GM18498 (cell line): ENCODE data around the gene RAP2B.
"Not testable (repeated sequence)": the region's sequence is repeated elsewhere in the genome, so short reads cannot be mapped to it uniquely, and the experiment has no call there.

ENCODE experiments used
- ATAC-seq: cut with Tn5 transposase; IDR thresholded peaks from one replicate; pipeline ENCODE4 v1.9.1; 2021; ENCODE audit warnings: mild to moderate bottlenecking, moderate library complexity; ENCODE audit not compliant: unreplicated experiment

Gene RAP2B

DNA sequence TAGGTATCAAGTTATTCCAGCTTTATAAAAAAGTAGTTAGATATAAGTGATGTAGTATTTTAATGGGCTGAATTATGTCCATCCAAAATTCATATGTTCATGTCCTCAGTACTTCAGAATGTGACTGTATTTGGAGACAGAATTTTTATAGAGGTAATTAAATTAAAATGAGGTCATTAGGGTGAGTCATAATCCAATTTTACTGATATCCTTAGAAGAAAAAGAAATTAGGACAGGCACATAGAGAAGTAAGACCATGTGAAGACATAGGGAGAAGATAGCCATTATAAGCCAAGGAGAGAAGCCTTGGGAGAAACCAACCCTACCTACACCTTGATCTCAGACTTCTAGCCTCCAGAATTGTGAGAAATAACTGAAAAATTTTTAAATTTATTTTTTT, 30.3 kb downstream of the RAP2B start:
- ATAC-seq: no peak

DNA sequence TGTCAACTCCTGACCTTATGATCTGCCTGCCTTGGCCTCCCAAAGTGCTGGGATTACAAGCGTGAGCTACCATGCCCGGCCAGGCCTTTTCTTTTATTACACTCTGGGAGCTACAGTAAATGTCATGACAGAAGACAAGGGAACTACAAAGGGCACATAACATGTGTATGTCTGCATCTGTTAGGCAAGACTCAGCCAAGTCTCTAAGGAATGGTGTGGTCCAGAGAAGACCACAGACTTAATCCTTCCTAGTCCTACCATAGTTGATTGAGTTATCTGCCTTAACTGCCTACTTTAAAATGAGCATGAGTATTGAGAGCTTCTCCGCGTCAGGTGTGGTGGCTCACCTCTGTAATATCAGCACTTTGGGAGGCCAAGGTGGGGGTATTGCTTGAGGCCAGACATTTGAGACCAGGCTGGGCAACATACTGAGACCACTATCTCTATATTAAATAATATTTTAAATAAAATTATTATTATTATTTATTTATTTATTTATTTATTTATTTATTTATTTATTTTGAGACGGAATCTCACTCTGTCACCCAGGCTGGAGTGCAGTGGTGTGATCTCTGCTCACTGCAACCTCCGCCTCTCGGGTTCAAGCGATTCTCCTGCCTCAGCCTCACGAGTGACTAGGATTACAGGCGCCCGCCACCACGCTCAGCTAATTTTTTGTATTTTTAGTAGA, 31.9 kb downstream of the RAP2B start:
- ATAC-seq: not testable (repeated sequence)

DNA sequence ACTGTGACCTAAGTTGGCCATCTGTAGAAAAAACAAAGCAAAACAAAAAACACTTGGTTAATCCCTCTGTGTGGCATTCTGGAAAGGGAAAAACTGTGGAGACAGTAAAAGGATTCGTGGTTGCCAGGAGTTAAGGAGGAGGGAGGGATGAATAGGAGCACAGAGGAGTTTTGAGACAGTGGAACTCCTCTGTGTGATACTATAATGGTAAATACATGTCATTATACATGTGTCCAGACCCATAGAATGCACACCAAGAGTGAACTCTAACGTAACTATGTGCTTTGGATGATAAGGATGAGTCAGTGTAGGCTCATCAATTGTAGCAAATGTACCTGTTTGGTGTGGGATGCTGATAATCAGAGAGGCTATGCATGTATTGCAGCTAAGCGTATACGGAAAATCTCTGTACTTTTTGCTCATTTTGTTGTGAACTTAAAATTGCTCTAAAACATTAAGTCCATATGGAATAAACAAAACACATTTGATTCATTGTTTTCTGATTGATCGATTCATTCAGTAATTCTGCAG, 33.4 kb downstream of the RAP2B start:
- no peak for ATAC-seq

DNA sequence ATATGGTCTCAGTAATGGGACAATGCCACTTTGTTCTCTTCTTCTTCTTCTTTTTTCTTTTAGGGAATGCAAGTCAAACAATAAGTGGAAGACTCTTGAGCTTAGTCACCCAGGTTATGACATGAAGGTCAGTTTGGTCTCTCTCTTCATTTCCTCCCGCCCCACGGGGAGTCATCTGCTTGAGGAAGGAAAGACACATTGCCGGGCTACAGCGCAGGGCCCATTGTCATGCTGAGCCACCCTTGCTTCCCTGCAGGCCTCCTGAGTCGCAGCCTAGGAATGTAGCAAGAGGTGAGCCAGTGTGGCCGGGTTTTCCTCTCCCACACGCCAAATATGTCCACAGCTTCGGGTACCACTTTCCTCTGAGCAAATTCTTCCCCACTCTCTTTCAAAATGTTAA, 47.6 kb downstream of the RAP2B start:
- ATAC-seq: no peak

DNA sequence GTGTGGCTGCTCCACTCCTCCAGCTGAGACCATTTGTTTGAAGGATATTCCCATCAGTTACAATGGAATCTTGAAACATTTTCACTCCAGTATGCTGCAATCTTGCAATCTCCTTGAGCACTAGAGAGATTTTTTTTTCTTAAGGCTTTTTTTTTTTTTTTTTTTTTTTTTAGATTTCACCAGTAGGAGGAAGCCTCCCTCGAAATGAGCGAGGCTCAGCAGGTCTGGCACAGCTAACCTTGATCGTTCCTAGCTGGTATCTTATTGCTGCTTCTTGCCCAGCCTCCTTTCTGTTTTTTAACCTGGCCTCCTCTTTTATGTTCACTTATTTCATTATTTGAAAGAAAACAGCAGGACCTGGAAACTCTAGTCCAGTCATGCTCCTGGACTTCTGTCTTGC, 48.1 kb downstream of the RAP2B start:
- ATAC-seq: no peak

DNA sequence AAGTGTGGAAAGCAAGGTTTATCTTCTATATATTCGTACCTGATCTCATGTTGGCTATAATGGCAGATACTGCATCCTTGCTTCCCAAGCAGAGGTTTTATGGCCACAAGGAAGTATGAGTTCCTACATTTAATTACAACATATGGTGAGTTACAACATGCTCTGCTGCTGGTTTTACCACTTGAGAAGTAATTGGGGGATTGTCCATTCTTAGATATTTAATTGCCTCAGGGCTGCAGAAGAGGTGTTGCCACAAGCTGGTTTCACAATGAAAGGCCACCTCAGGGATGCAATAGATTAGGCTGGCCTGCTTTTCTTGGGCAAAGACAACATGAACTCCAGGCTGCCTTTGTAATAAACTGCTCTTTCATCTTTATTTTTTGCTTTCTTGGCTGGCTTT, 48.6 kb downstream of the RAP2B start:
- no peak for ATAC-seq

DNA sequence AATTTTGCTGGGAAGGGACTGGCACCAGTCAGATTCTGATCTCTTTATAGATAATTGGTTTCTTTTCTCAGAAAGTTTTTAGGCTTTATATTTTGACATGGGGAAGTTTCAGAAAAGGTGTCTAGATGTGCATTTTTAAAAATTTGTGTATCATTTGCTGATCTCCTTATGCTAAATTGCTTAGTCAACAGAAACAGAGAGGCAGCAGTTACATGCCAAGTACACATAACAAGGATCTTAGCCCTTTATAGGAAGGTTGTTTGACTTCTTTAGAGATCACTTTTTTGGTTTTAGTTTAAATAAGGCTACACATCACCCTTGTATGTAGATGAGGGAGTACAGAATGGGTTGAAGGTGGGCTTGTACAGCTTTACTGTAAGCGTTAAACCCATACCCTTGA, 53.5 kb downstream of the RAP2B start:
- no peak for ATAC-seq

DNA sequence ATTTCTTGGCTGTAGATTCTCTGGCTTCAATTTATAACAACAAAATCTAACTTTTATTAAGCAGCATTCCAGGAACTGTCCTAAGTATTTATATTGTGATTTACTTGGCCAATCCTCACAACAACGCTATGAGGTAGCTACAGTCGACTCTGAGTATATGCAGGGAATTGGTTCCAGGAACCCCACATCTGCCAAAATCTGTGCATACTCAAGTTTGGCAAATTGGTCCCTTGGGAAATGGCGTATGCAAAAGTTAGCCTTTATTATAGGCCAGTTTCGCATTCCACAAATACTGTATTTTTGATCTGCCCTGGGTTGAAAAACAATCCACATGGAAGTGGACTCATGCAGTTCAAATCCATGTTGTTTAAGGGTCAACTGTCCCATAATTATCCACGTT, 53.9 kb downstream of the RAP2B start:
- no peak for ATAC-seq

DNA sequence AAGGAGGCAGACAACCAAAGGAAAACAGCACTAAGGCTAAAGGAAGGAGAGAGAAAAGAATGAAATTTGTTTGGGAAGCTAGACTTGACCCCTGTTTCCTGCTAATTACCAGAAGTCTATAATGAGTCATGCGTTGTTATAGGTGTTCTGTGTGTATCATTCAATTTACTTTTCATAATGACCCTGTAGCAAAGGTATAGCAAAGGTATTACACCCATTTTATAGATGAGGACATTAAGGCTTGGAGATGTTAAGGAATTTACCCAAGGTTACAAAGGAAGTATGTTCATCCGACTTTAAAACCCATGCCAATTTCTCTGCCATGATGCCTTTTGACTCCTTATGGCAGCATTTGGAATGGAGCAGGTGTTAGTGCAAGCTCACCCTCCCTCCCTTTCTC, 54.9 kb downstream of the RAP2B start:
- ATAC-seq: no peak

DNA sequence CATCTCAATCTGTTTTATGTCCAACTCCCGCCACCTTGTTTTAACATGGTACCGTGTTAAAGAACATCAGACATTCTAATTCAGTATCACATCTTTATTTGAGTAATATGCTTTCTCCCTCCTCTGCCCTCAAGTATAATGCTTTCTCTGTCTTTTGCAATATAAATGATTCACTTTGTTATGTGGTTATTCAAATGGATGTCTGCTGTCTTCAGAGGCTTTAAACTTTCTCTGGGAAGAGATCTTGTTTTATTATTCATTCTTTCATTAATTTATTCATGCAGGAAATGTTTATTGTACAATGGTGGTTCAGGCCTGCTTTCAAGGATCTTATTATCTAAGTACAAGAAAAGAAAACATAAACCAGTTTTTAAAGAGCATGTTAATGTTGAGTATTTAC, 57.1 kb downstream of the RAP2B start:
- ATAC-seq: no peak
